IPS DF 4.7 (cell line): ENCODE data around the gene SEPTIN6.

Experiments
- DNase-seq: peaks from one replicate; pipeline ENCODE4 v3.0.0-alpha.2; 2013; ENCODE audit warnings: low spot score; ENCODE audit errors: extremely low read depth

The SEPTIN6 gene

GRCh38 chrX:119693040-119693995 lies at the start of gene SEPTIN6:
SEPTIN6 (minus strand) TSS chrX:119693168; CDS start chrX:119693105, 63 bp downstream.
- no peak for DNase-seq

GRCh38 chrX:119738742-119739141 lies 45.8 kb upstream of the SEPTIN6 start:
- DNase-seq = no peak

GRCh38 chrX:119736206-119736764 lies 43.3 kb upstream of the SEPTIN6 start:
- no peak for DNase-seq

GRCh38 chrX:119735467-119735866 lies 42.5 kb upstream of the SEPTIN6 start:
- DNase-seq = no peak

GRCh38 chrX:119734897-119735339 lies 42.0 kb upstream of the SEPTIN6 start:
- DNase-seq = no peak

- DNase-seq = no peak
Measured at GRCh38 chrX:119729408-119730201, 36.6 kb upstream of the SEPTIN6 start.

- DNase-seq = no peak
Measured at GRCh38 chrX:119728487-119728886, 35.5 kb upstream of the SEPTIN6 start.

GRCh38 chrX:119726900-119727555 lies 34.1 kb upstream of the SEPTIN6 start:
- DNase-seq = no peak

GRCh38 chrX:119721926-119722325 lies 29.0 kb upstream of the SEPTIN6 start:
- DNase-seq = no peak

- no peak for DNase-seq
Measured at GRCh38 chrX:119721487-119721886, 28.5 kb upstream of the SEPTIN6 start.

GRCh38 chrX:119709630-119710029 lies 16.7 kb upstream of the SEPTIN6 start:
- DNase-seq = no peak

- no peak for DNase-seq
Measured at GRCh38 chrX:119708936-119709335, 16.0 kb upstream of the SEPTIN6 start.

- no peak for DNase-seq
Measured at GRCh38 chrX:119706616-119707015, 13.6 kb upstream of the SEPTIN6 start.

GRCh38 chrX:119698845-119699244 lies 5.9 kb upstream of the SEPTIN6 start:
- no peak for DNase-seq

- no peak for DNase-seq
Measured at GRCh38 chrX:119696251-119696890, 3.4 kb upstream of the SEPTIN6 start.

GRCh38 chrX:119695535-119696050 lies 2.6 kb upstream of the SEPTIN6 start:
- DNase-seq = no peak

- DNase-seq = no peak
Measured at GRCh38 chrX:119694601-119695534, 1.9 kb upstream of the SEPTIN6 start.

- no peak for DNase-seq
Measured at GRCh38 chrX:119693996-119694451, 1.1 kb upstream of the SEPTIN6 start.
